BJ (cell line): ENCODE measurements around the gene DHRS7B. TPM values are rescaled to one million over a fixed set of nuclear protein-coding genes. Genes with fewer than 3 reads are reported as not detected.

ENCODE experiments used
- CTCF ChIA-PET: fragments of 350-600 bp; formaldehyde crosslinking; extraction: SDS; loops from one replicate; lab custom pipeline; 2021; ENCODE audit warnings: antibody characterized with exemption, inconsistent platforms; lab: Yijun Ruan, JAX
- POLR2A ChIA-PET: fragments of 300-600 bp; sonication (Branson Sonifier 250); formaldehyde crosslinking; extraction: SDS; loops from one replicate; lab custom pipeline; 2021; ENCODE audit warnings: antibody characterized with exemption; lab: Charles Lee
- DNase-seq: peaks from one replicate; pipeline ENCODE4 v3.0.0-alpha.2; 2011; ENCODE audit warnings: low read depth
- H3K27me3 ChIP-seq: 2 replicates; pipeline ENCODE4 v1.6.0; 2011; ENCODE audit warnings: low read length; ENCODE audit not compliant: control insufficient read depth, insufficient read depth
- H3K36me3 ChIP-seq: 2 replicates; pipeline ENCODE4 v1.5.1; 2011; ENCODE audit warnings: low read length; ENCODE audit not compliant: control insufficient read depth, insufficient read depth
- H3K4me3 ChIP-seq: 2 replicates; pipeline ENCODE4 v1.5.1; 2011; ENCODE audit warnings: low read depth, mild to moderate bottlenecking, control low read depth, low read length
- CTCF ChIP-seq: IDR thresholded peaks from 2 replicates; pipeline ENCODE4 v1.5.1; 2011; ENCODE audit warnings: low read depth, mild to moderate bottlenecking, control low read depth, inconsistent platforms, low read length, moderate library complexity; ENCODE audit not compliant: insufficient read depth
- polyA plus RNA-seq: library from polyadenylated mRNA; depleted of rRNA; stranded (reverse); fragments of >200 nt; gene quantifications from 2 replicates; pipeline ENCODE4 v1.2.3, GENCODE V29; 2011

DHRS7B gene
- polyA plus RNA-seq, 1 experiment = 47.0 TPM

- no peak for TF ChIP-seq CTCF
- peak within 1 kb of the TSS; percentile 92 for H3K4me3 ChIP-seq
Measured at GRCh38 chr17:21214015-21214776, 87.4 kb downstream of the DHRS7B start, which contains the start of gene TMEM11. Gene TMEM11 (minus strand): TSS chr17:21214161. CDS start chr17:21214152, 9 bp downstream.

GRCh38 chr17:21214777-21215541 lies 88.2 kb downstream of the DHRS7B start:
- Histone ChIP-seq H3K36me3 (peaks cover 5% of the 10 kb centered on the region; the same call in 1 of the 2 replicates), H3K4me3 (peak overlapping the region; percentile 92), H3K27me3 (no peaks in the 10 kb centered on the region)
- DNase-seq = no peak
- no peak for TF ChIP-seq CTCF
- CTCF ChIA-PET = interaction anchor here (1.5 to 1.7 kb wide), 2 partner anchors 24 to 27 kb away, joined by 3 to 5 read pairs; no protein-coding TSS in a partner anchor
- POLR2A ChIA-PET = no interaction called here

More at GRCh38 chr17:21214015-21214776, 87.4 kb downstream of the DHRS7B start, which contains the start of gene TMEM11:
- POLR2A ChIA-PET = no interaction called here
- CTCF ChIA-PET = interaction anchor here (1.0 to 1.7 kb wide), 6 partner anchors 14 to 95 kb away, joined by 3 to 5 read pairs (median 4); no protein-coding TSS in a partner anchor
- Histone ChIP-seq H3K36me3 (peaks cover 8% of the 10 kb centered on the region; the same call in 1 of the 2 replicates), H3K27me3 (no peaks in the 10 kb centered on the region)
- peak; percentile 75 for DNase-seq

GRCh38 chr17:21215935-21216334 lies 89.2 kb downstream of the DHRS7B start:
- TF ChIP-seq CTCF = no peak
- CTCF ChIA-PET = interaction anchor here (1.2 to 1.7 kb wide), 2 partner anchors 23 to 296 kb away, joined by 3 to 5 read pairs; no protein-coding TSS in a partner anchor
- DNase-seq = no peak

GRCh38 chr17:21217346-21217745 lies 90.6 kb downstream of the DHRS7B start:
- POLR2A ChIA-PET = no interaction called here
- H3K27me3 ChIP-seq = no peaks in the 10 kb centered on the region
- no peak for DNase-seq
- TF ChIP-seq CTCF = no peak
- no peak overlapping the region for H3K4me3 ChIP-seq
- CTCF ChIA-PET = interaction anchor here (1.2 kb wide), 2 partner anchors 67 to 294 kb away, joined by 3 to 4 read pairs; no protein-coding TSS in a partner anchor
- peaks cover under 1% of the 10 kb centered on the region; the same call in 1 of the 2 replicates for H3K36me3 ChIP-seq

More at GRCh38 chr17:21215935-21216334, 89.2 kb downstream of the DHRS7B start:
- Histone ChIP-seq H3K36me3 (peaks cover 2% of the 10 kb centered on the region), H3K4me3 (no peak overlapping the region), H3K27me3 (no peaks in the 10 kb centered on the region)
- POLR2A ChIA-PET = no interaction called here
